Measurements from ENCODE around the gene HOXC9.

HOXC9 gene

DNA sequence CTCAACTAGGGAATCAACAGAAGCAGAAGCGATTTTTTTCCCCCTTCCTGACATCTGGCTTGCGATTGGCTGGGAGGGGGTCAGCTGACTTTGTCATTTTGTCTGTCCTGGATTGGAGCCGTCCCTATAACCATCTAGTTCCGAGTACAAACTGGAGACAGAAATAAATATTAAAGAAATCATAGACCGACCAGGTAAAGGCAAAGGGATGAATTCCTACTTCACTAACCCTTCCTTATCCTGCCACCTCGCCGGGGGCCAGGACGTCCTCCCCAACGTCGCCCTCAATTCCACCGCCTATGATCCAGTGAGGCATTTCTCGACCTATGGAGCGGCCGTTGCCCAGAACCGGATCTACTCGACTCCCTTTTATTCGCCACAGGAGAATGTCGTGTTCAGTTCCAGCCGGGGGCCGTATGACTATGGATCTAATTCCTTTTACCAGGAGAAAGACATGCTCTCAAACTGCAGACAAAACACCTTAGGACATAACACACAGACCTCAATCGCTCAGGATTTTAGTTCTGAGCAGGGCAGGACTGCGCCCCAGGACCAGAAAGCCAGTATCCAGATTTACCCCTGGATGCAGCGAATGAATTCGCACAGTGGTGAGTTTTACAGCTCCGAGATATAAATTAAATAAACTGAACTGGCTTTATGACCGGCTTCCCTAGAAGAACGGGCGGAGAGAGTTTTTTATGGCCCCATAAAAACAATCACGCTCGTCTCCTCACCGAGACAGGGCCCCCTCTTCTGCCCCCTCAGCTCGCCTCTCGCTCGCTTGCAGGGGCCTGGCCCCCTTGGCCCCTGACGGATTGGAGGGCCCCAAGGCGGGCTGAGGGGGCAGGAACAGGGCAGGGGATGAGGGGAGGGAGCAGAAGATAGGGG lies 28.6 kb downstream of the HOXC9 start, which contains the start of gene HOXC6:
Gene HOXC6 (plus strand): TSS at position 127 of the 888 bp plus-strand sequence. CDS start 82 bp downstream, at position 209.
- DNase-seq: peak; percentile 75

DNA sequence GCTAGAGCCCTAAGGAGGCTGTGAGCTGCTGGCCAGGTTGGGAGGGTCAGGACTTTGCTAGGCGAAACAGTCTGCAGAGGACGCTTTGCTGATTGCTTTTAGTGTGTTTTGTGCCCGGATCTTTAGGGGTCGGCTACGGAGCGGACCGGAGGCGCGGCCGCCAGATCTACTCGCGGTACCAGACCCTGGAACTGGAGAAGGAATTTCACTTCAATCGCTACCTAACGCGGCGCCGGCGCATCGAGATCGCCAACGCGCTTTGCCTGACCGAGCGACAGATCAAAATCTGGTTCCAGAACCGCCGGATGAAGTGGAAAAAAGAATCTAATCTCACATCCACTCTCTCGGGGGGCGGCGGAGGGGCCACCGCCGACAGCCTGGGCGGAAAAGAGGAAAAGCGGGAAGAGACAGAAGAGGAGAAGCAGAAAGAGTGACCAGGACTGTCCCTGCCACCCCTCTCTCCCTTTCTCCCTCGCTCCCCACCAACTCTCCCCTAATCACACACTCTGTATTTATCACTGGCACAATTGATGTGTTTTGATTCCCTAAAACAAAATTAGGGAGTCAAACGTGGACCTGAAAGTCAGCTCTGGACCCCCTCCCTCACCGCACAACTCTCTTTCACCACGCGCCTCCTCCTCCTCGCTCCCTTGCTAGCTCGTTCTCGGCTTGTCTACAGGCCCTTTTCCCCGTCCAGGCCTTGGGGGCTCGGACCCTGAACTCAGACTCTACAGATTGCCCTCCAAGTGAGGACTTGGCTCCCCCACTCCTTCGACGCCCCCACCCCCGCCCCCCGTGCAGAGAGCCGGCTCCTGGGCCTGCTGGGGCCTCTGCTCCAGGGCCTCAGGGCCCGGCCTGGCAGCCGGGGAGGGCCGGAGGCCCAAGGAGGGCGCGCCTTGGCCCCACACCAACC lies 29.8 kb downstream of the HOXC9 start:
- peak; percentile 35 for DNase-seq

DNA sequence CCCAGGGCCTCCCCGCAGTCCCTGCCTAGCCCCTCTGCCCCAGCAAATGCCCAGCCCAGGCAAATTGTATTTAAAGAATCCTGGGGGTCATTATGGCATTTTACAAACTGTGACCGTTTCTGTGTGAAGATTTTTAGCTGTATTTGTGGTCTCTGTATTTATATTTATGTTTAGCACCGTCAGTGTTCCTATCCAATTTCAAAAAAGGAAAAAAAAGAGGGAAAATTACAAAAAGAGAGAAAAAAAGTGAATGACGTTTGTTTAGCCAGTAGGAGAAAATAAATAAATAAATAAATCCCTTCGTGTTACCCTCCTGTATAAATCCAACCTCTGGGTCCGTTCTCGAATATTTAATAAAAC lies 30.5 kb downstream of the HOXC9 start:
- no peak for DNase-seq

DNA sequence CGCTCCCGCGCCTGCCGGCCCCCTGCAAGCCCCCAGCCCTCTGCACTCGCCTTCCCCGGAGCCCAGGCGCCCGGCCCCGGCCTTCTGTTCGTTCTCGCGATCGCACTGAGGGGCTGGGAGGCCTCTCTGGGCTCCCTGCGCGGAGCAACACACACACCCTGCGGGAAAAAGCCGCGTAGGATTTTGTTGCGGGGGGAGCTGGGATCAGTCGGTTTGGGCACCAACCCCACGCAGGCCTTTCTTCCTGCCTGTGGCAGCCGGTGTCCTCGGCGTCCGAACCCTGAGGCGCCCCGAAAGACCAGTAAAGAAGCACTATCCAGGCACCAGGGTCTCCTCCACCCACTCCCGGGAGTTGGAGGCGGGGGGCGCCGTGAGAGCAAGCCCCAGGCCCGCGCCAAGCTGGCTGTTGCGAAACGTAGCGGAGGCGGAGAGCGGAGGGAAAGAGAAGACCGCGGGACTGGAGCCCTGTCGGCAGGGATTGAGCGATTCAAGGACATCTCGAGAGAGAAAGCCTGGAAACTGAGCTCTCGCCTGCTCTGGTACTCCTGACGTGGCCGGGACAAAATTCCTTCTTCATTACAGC lies 31.0 kb downstream of the HOXC9 start:
- peak; percentile 75 for DNase-seq

DNA sequence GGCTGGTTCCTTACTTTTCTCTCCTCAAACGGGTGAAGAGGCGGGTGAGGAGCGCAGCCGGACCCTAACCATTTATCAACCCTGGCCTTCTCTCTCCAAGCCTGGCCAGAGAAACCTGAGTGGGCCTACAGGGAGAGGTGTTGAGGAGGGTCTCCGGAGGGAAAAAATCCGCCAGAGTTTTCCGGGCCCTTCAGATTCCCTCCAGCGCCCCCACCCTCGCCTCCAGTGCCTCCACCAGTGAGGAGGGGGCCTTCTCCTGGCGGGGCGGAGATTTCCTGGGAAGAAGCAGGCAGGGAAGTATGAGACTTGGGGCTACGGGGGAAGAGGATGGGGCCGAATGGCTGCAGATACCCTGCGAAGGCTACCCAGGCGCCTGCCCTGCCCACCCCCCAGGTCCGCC lies 31.5 kb downstream of the HOXC9 start:
- no peak for DNase-seq

DNA sequence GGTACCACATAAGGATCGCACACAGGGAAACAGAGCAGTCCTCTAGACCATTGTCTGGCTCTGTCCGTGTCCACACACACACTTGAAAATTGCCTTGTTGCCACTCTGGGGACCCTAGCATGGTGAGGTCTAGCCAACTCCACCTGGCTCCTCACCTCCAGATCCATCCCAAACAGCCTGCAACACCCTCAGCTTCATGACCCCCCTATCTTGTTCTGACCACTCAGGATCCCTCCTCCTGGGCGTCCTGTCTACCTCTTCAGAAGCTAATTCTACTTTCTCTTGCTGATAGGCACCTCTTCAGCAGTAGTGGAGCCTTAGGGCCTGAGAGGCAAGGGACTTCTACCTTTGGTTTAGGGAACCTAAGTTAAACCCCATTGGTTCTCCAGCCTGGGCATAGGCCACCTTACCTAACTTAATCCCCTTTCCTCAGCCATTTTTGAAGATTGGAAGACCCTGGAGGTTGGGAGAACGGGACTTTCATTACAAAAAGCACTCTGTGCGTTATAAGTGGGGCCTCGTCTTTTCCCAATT lies 32.2 kb downstream of the HOXC9 start:
- peak; percentile 27 for DNase-seq

DNA sequence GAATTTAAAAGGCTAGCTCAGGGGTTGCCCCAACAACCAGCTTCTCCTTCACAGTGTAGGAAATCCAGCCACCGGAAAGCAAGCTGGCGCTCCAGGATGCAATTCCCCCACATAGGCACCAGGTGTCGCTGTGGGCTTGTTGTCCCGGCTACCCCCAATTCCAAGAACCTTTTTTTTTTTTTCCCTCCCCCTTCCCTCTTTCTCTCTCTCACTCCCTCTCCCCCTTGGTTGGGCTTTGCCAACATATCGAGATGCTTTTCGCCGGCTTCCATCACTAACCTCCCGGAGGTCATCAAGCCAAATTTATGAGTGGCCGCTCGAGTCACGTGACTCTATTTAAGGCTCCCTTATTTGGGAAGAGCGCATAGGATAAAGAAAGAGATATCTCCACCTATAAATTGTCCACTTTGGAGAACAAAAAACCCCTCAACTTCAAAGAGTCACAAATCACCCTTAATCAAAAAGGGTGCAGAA lies 32.7 kb downstream of the HOXC9 start, which contains the start of gene HOXC5:
Gene HOXC5 (plus strand): TSS at position 424 of the 474 bp plus-strand sequence. CDS start 73 bp downstream, outside the sequence.
- DNase-seq: peak; percentile 90

DNA sequence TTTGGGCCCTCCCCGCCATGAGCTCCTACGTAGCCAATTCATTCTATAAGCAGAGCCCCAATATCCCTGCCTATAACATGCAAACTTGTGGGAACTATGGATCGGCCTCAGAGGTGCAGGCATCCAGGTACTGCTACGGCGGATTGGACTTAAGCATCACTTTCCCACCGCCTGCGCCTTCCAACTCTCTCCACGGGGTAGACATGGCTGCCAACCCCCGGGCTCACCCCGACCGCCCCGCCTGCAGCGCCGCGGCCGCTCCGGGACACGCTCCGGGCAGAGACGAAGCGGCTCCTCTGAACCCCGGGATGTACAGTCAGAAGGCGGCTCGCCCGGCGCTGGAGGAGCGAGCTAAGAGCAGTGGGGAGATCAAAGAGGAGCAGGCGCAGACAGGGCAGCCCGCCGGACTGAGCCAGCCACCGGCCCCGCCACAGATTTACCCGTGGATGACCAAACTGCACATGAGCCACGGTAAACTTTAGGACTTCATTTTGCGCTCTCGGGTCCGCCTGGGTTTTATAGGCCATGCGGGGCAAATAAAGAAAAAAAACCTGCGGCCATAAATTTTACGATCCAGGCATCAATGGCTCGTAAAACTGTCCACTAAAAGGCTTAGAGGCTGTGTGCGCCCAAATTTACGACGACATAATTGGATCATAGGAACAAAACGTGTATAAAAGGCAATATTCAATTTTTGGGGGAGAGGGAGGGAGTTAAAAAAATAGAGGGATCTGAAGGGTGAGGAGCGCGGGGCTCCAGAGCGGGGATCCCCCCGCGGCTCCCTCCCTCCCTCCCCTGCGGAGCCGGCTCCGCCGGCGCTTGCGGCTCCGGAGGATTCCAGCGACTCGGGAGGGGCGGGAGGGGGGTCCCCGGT lies 33.4 kb downstream of the HOXC9 start:
- DNase-seq: peak; percentile 72

DNA sequence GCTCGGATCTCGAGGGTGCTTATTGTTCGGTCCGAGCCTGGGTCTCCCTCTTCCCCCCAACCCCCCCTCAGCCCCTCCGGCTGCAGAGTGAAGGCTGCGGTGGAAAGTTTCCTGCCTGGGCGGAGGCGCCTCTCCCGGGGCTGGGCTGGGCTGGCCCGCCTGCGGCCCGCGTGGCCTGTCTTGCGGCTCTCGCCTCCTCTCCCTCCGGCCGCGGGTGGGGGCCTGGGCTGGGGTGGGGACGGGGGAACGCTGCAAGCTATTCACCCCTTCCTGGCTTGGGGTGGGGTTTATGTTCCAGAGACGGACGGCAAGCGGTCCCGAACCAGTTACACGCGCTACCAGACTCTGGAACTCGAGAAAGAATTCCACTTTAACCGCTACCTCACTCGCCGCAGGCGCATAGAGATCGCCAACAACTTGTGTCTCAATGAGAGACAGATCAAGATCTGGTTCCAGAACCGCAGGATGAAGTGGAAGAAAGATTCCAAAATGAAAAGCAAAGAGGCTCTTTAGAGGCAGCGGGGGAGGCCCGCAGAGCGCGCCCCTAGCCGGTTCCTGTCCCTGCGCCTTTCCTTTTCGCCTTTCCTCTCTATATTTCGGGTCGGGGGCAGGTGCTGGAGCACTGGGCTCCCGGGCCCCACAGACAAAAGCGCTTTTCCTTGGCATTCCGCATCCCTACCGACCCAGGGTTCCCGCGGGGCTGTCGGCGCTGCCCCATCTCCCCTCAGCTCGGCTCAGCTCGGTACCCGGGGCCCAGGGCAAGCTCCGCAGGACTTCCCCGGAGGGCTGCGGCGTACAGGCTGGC lies 34.2 kb downstream of the HOXC9 start:
- peak; percentile 75 for DNase-seq

DNA sequence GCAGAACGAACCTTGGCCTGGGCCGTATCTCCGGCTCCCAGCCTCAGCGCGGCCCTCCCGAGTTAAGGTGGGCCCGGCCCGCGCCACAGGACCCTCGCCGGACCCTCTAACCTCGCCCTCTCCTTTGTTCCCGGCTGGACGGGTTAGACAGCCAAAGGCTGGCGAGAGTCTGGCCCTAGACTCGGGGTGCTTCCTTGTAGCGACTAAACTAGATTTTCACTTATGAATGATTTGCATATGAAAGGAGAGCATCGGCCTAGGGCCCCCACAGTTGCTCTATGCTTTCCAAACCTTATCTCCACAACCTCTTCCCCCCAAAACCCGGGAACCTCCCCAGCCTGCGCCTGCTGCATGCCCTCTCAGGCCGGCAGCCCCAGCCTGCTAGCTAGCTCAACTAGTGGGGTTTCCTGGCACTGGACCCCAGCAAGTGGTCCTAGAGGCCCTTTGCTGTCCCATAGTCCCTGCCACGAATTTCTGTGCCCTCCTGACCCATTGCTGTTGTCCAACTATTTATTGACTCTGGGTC lies 34.9 kb downstream of the HOXC9 start:
- no peak for DNase-seq

DNA sequence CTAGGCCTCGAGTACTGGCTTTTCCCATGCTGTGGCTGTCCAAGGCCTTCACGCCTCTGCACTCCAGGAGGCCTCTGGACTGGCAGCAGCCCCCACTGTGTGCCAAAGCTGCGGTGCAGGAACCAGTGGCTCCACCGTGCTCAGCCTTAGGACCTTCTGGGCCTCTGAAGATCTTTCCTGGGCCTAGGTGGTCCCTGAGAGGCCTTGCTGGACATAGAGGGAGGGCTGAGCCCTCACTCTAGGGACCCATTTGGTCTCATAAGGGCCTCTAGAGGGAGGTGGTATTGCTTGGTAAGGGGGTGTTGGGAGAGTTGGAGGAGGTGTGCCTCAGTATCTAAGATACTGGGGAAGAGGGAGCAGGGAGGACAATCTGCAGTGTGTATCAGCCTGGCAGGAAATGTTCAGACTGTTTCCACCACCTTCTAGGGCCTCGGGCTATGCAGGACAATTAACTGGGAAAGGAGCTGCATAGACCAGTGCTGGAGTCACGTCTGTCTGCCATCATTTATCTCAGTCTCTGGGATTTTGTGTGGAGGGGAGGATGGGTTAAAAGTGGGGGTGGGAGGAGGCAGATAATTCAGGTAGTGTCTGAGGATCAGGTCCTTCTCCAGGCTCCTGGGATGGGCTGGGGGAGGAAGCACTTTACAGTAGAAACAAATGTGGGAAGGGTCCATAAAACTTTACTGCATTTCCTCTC lies 35.8 kb downstream of the HOXC9 start:
- no peak for DNase-seq

DNA sequence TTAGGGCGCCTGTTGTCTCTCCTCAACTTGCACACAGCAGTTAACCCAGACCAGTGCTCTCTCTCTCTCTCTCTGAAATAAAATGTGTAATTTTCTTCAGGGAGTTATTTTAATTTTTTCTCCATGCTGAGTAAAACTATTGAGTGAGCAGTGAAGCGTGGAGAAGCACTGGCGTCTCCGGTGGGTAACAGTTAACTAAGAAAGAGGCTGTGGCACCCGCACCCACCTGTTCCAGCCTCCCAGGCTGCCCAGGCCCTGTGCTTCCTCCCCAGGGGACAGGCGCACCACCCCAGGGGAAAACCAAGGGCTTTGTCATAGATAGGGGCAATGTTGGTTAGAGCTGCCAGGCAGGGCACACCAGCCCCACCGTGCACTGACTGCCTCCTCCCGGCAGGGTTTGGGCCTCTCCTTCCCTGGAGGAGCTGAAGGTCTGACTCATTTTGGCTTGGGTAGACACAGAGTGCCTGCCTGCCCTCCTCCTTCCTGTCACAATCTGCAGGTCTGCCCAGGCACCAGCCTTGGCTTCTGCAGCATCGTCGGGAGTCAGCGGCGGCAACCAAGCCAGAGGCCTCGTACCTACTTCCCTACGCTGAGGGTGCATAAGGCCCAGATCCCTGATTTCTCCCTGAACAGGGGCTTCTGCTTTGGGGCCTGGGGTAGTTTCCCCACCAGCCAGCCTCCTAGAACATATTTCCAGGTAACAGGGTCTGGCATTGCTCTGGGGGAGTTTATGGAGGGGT lies 36.8 kb downstream of the HOXC9 start:
- peak; percentile 39 for DNase-seq

DNA sequence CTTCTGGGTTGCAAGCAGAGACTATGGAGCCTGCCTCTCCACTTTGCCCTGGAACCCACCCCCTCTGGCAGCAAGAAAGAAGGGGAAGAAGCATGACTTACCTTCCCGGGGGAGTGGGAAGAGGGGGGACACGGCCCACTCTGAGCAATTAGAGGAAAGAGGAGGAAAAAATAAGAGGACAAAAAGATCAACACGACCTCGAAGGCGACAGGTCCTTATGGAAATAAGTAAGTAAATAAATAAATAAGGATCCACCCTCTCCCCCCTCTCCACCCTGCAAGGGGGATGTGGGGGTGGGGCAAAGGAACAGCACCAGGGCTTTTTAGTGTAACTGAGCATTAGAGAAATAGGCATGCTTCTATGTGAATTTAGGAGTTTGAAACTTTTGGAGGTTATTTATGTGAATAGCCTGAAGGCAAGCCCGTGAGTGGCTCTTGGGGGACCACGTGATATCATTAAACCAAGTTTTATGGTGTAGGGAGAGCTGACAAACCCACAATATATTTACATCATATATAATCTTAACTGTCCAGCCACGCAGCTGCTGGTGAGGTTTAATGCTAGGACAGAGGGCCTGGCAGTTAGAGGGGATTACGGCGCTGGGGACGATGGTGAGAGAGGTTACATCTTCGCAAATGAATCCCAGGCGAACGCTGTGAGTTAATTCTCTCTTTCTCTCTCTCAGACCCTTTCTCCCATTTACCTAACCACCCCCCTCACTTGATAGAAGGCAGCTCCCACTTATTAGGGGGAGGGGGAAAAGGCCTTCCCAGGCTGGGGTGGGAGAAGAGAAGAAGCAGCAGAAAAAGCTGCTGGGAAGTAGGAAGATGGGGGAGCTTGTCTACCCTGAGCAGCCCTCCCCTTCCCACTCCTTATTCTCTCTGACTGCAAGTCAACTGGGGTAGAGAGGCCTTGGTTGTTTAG lies 37.7 kb downstream of the HOXC9 start:
- peak; percentile 67 for DNase-seq

DNA sequence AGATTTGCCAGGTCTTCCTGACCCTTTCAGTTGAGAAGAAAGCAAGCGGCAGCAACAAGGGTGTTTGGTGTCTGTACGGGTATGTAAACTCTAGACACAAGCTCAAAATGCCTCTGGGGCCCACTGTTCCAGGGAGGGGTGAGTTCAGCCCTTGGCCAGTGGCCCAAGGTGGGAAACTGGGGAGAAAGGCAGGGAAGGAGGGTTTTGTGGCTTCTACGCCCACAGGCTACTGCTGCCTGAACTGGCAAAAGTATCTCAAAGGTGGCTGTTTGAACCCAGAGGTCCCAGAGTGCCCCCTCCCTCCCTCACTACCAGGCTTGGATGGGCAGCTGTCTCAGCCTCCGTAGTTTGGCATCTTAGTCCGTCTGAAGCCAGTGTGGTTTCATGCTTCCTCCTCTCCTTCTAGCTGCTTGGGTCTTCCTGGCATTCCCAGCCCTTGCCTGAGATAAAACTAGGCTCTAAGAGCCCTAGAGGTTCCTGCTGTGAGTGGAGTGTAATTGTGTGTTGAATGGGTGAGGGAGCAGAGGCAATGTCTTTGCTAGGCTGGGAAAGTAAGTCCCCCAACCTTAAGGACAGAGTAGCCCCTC lies 38.4 kb downstream of the HOXC9 start:
- peak; percentile 55 for DNase-seq

DNA sequence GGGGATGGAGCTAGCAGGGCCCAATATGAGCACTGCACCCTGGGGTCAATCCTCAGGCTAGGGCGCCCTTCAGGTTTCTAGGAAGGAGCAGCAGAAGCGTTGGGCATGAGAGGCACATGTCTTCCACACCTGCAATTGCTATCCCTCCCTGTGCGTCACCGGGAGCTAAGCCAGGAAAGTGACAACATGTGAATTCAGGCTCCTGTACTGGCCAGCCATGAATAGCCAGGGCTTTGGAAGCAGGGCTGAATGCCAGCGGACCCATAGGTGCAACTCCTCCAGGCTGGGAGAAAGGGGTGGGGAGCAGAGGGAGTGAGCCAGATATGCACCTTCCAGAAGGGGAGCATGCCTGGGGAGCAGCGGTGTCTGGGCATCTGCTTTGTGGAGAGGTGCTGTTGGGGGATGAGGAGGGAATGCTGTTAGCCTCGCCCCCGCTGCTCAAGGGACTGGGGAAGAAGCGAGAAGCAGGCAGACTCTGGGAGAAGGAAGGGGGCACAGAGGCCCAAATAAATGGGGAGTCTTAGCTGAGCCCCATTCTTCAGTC lies 39.0 kb downstream of the HOXC9 start:
- DNase-seq: peak; percentile 84

DNA sequence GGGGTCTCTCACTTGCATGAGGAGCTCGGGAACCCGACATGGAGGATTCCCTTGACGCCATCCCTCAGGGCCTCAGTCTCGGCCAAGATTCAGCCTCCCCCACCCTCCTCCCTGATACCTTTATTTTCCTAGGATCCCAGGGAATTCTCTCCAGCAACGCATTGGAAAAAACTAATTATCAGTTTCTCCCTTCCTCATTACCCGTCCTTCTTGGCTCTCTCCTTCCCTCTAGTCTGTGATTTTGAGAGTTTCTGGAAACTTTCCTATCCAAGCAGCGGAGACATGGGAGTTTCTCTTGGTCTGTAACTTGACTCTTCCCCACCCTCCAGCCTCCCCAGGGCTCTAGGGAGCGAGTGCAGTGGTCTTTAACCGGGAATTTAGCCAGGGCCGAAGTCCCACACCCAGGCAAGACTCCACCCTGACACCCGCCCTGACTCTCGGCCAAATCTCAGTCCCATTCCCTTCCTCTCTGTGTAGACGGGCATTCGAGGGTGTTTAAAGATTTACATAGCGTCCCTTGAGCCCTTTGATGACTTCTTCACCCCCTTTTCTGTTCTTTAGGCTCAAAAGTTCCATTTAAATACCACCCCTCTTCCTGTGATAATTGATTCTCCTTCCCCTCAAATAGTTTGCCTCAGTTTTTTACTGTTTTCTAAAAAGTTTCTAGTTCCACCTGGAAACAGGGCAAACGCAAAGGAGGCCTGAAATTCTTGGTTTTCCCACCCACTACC lies 39.6 kb downstream of the HOXC9 start:
- DNase-seq: peak; percentile 91

DNA sequence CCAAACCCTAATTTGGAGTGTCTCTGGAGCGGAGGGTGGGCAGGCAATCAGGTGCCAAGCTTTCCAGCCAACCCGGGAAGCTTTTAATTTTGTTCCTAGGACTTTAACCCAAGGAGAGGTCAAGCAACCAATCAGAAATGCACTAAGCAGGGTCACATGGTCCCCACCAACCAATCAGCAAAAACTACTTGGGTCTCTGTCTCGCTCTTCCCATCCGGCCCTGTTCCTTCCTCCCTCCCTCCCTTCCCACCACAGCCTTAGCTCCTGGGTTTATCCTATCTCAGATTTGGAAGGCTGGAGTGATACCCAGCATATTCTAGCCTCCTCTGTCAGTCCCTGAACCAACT lies 40.2 kb downstream of the HOXC9 start:
- peak; percentile 59 for DNase-seq

Data from right hindlimb (tissue), 1 donor.